ENCODE measurements around the gene ZSWIM5. TPM values are rescaled to one million over a fixed set of nuclear protein-coding genes. Genes with fewer than 3 reads are reported as not detected.

ZSWIM5 gene
- polyA plus RNA-seq, 1 experiment: 0.15 TPM

- POLR2A ChIA-PET: no interaction called here
- H3K36me3 ChIP-seq (ENCODE audit: control insufficient read depth, insufficient read depth, low read length): peaks cover 40% of the 10 kb centered on the region
- no peaks in the 10 kb centered on the region for H3K27me3 ChIP-seq (ENCODE audit: control insufficient read depth, insufficient read depth, low read length)
- H3K4me3 ChIP-seq (ENCODE audit: low read depth, low read length): no peak overlapping the region
- DNase-seq (ENCODE audit: low read depth): no peak
- TF ChIP-seq CTCF (IDR thresholded peaks at IDR 0.05; ENCODE audit: insufficient read depth, low read depth, low read length): no peak
- CTCF ChIA-PET: interaction anchor here (1.5 to 3.5 kb wide), 2 partner anchors 9 to 173 kb away, joined by 5 to 17 read pairs; no protein-coding TSS in a partner anchor
Observed at GRCh38 chr1:45009296-45009865, 197.0 kb downstream of the ZSWIM5 start.

GRCh38 chr1:45008516-45008915, 197.9 kb downstream of the ZSWIM5 start:
- no peaks in the 10 kb centered on the region for H3K27me3 ChIP-seq (ENCODE audit: control insufficient read depth, insufficient read depth, low read length)
- TF ChIP-seq CTCF (IDR thresholded peaks at IDR 0.05; ENCODE audit: insufficient read depth, low read depth, low read length): no peak
- H3K4me3 ChIP-seq (ENCODE audit: low read depth, low read length): no peak overlapping the region
- ChIA-PET CTCF (interaction anchor here (1.7 kb wide), 1 partner anchor 10 kb away, joined by 5 read pairs; no protein-coding TSS in a partner anchor), POLR2A (no interaction called here)
- H3K36me3 ChIP-seq (ENCODE audit: control insufficient read depth, insufficient read depth, low read length): peaks cover 46% of the 10 kb centered on the region
- DNase-seq (ENCODE audit: low read depth): no peak

GRCh38 chr1:45008076-45008475, 198.3 kb downstream of the ZSWIM5 start:
- peaks cover 50% of the 10 kb centered on the region for H3K36me3 ChIP-seq (ENCODE audit: control insufficient read depth, insufficient read depth, low read length)
- ChIA-PET CTCF (interaction anchor here (1.7 kb wide), 1 partner anchor 11 kb away, joined by 5 read pairs; no protein-coding TSS in a partner anchor), POLR2A (no interaction called here)
- no peaks in the 10 kb centered on the region for H3K27me3 ChIP-seq (ENCODE audit: control insufficient read depth, insufficient read depth, low read length)
- H3K4me3 ChIP-seq (ENCODE audit: low read depth, low read length): no peak overlapping the region
- no peak for TF ChIP-seq CTCF (IDR thresholded peaks at IDR 0.05; ENCODE audit: insufficient read depth, low read depth, low read length)
- DNase-seq (ENCODE audit: low read depth): no peak

GRCh38 chr1:45007311-45007710, 199.1 kb downstream of the ZSWIM5 start:
- peaks cover 54% of the 10 kb centered on the region for H3K36me3 ChIP-seq (ENCODE audit: control insufficient read depth, insufficient read depth, low read length)
- ChIA-PET POLR2A (no interaction called here), CTCF (interaction anchor here (1.7 kb wide), 1 partner anchor 11 kb away, joined by 5 read pairs; no protein-coding TSS in a partner anchor)
- no peak for TF ChIP-seq CTCF (IDR thresholded peaks at IDR 0.05; ENCODE audit: insufficient read depth, low read depth, low read length)
- no peak for DNase-seq (ENCODE audit: low read depth)
- no peaks in the 10 kb centered on the region for H3K27me3 ChIP-seq (ENCODE audit: control insufficient read depth, insufficient read depth, low read length)
- H3K4me3 ChIP-seq (ENCODE audit: low read depth, low read length): no peak overlapping the region

- POLR2A ChIA-PET: no interaction called here
- Histone ChIP-seq H3K27me3 (ENCODE audit: control insufficient read depth, insufficient read depth, low read length) (no peaks in the 10 kb centered on the region), H3K36me3 (ENCODE audit: control insufficient read depth, insufficient read depth, low read length) (peaks cover 59% of the 10 kb centered on the region), H3K4me3 (ENCODE audit: low read depth, low read length) (no peak overlapping the region)
- no peak for TF ChIP-seq CTCF (IDR thresholded peaks at IDR 0.05; ENCODE audit: insufficient read depth, low read depth, low read length)
- no peak for DNase-seq (ENCODE audit: low read depth)
- CTCF ChIA-PET: interaction anchor here (1.0 kb wide), 1 partner anchor 9 kb away, joined by 4 read pairs; no protein-coding TSS in a partner anchor
Observed at GRCh38 chr1:45005761-45006160, 200.6 kb downstream of the ZSWIM5 start.
